IMR-90 (cell line): ENCODE data around the gene TIMM13.

Experiments used
- BHLHE40 ChIP-seq: fragments of 150-350 bp; IDR thresholded peaks from 2 replicates; pipeline ENCODE4 v1.6.1; 2016; ENCODE audit warnings: mild to moderate bottlenecking, low read depth, low read length
- MAZ ChIP-seq: IDR thresholded peaks from 2 replicates; pipeline ENCODE4 v1.6.1; 2012; ENCODE audit warnings: low read depth, mild to moderate bottlenecking, low read length, improper control_type of control experiment, moderate library complexity, borderline replicate concordance
- POLR2A ChIP-seq: IDR thresholded peaks from 2 replicates; pipeline ENCODE4 v1.6.1; 2012; ENCODE audit warnings: mild to moderate bottlenecking, low read depth, low read length
- TF ChIP-seq, protein P1 (sequence below): conservative IDR thresholded peaks from 2 replicates; pipeline ENCODE4 v1.5.1; 2012; ENCODE audit warnings: mild to moderate bottlenecking, low read depth, low read length, improper control_type of control experiment

DNA sequence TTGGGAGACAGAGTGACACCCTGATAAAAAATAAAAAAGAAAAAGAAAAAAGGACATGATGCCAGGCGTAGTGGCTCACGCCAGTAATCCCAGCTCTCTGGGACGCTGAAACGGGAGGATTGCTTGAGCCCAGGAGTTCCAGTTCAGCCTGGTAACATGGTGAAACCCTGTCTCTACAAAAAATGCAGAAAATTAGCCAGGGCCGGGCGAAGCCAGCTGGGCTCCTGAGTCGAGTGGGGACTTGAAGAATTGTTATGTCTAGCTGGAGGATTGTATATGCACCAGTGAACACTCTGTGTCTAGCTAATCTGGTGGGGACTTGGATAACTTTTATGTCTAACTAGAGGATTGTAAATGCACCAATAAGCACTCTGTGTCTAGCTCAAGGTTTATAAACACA lies 35.0 kb downstream of the TIMM13 start:
- TF ChIP-seq, protein P1, sequence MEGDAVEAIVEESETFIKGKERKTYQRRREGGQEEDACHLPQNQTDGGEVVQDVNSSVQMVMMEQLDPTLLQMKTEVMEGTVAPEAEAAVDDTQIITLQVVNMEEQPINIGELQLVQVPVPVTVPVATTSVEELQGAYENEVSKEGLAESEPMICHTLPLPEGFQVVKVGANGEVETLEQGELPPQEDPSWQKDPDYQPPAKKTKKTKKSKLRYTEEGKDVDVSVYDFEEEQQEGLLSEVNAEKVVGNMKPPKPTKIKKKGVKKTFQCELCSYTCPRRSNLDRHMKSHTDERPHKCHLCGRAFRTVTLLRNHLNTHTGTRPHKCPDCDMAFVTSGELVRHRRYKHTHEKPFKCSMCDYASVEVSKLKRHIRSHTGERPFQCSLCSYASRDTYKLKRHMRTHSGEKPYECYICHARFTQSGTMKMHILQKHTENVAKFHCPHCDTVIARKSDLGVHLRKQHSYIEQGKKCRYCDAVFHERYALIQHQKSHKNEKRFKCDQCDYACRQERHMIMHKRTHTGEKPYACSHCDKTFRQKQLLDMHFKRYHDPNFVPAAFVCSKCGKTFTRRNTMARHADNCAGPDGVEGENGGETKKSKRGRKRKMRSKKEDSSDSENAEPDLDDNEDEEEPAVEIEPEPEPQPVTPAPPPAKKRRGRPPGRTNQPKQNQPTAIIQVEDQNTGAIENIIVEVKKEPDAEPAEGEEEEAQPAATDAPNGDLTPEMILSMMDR: no peak
- no peak for TF ChIP-seq MAZ
- no peak for TF ChIP-seq POLR2A
- TF ChIP-seq BHLHE40: no peak
